ENCODE measurements around the gene BTG1.
A peak's percentile ranks its signal among the peaks of the same experiment; 100 is the strongest.

BTG1 gene

GRCh38 chr12:92133795-92134637, 11.6 kb downstream of the BTG1 start:
- DNase-seq (ENCODE audit: low read depth): no peak

- no peak for DNase-seq (ENCODE audit: low read depth)
Observed at GRCh38 chr12:92133171-92133570, 12.5 kb downstream of the BTG1 start.

GRCh38 chr12:92132288-92132687, 13.4 kb downstream of the BTG1 start:
- DNase-seq (ENCODE audit: low read depth): no peak

GRCh38 chr12:92130999-92131398, 14.6 kb downstream of the BTG1 start:
- DNase-seq (ENCODE audit: low read depth): no peak

- no peak for DNase-seq (ENCODE audit: low read depth)
Observed at GRCh38 chr12:92129609-92130008, 16.0 kb downstream of the BTG1 start.

GRCh38 chr12:92128612-92129011, 17.0 kb downstream of the BTG1 start:
- DNase-seq (ENCODE audit: low read depth): no peak

- DNase-seq (ENCODE audit: low read depth): no peak
Observed at GRCh38 chr12:92124689-92125029, 21.0 kb downstream of the BTG1 start.

GRCh38 chr12:92123780-92124688, 21.6 kb downstream of the BTG1 start:
- no peak for DNase-seq (ENCODE audit: low read depth)

GRCh38 chr12:92122941-92123779, 22.5 kb downstream of the BTG1 start:
- no peak for DNase-seq (ENCODE audit: low read depth)

- no peak for DNase-seq (ENCODE audit: low read depth)
Observed at GRCh38 chr12:92121826-92122225, 23.8 kb downstream of the BTG1 start.

- DNase-seq (ENCODE audit: low read depth): no peak
Observed at GRCh38 chr12:92118826-92119536, 26.7 kb downstream of the BTG1 start.

- DNase-seq (ENCODE audit: low read depth): no peak
Observed at GRCh38 chr12:92114834-92115233, 30.8 kb downstream of the BTG1 start.

- DNase-seq (ENCODE audit: low read depth): no peak
Observed at GRCh38 chr12:92111256-92111655, 34.4 kb downstream of the BTG1 start.

- no peak for DNase-seq (ENCODE audit: low read depth)
Observed at GRCh38 chr12:92110083-92110640, 35.5 kb downstream of the BTG1 start.

GRCh38 chr12:92109613-92110012, 36.0 kb downstream of the BTG1 start:
- DNase-seq (ENCODE audit: low read depth): no peak

- peak; percentile 83 for DNase-seq (ENCODE audit: low read depth)
Observed at GRCh38 chr12:92108651-92109050, 37.0 kb downstream of the BTG1 start.

- DNase-seq (ENCODE audit: low read depth): no peak
Observed at GRCh38 chr12:92107621-92108131, 38.0 kb downstream of the BTG1 start.

GRCh38 chr12:92107094-92107493, 38.6 kb downstream of the BTG1 start:
- no peak for DNase-seq (ENCODE audit: low read depth)

GRCh38 chr12:92105676-92106075, 40.0 kb downstream of the BTG1 start:
- DNase-seq (ENCODE audit: low read depth): no peak

- no peak for DNase-seq (ENCODE audit: low read depth)
Observed at GRCh38 chr12:92105110-92105509, 40.5 kb downstream of the BTG1 start.

- no peak for DNase-seq (ENCODE audit: low read depth)
Observed at GRCh38 chr12:92102606-92103005, 43.0 kb downstream of the BTG1 start.

Data from amniotic epithelial cell (primary cell).